ENCODE data around the gene FAM171A1.
"Not testable (repeated sequence)": the region's sequence is repeated elsewhere in the genome, so short reads cannot be mapped to it uniquely, and the experiment has no call there.

The FAM171A1 gene

DNA sequence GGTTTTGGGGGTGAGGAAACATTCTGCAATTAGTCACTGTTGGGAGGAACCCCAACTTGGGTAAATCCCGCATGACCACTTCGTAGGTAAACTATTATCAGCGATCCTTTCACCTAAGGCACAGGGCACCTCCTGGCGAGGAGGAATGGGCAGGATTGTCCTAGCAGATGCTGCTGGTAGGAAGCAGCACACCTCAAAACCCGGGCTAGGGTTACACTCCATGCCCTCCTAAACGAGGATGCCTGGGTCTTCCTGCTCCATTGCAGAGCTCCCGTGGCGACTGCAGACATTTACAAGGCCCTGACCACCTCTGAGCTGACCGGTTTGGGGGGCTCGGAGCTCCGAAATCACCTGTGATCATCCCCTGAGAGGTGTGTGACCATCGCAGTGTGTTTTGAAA is 92.3 kb downstream of the FAM171A1 start:
- DNase-seq, result no peak

DNA sequence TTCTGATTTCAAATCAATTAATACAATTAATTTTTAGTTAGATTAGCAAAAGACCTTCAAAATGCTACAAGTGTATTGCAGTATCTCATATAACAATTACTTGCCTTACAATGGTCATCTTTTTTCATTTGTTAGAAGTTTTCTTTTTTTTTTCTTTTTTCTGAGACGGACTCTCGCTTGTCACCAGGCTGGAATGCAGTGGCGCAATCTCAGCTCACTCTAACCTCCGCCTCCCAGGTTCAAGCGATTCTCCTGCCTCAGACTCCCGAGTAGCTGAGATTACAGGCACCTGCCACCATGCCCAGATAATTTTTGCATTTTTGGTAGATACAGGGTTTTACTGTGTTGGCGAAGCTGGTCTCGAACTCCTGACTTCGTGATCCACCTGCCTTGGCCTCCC is 95.0 kb downstream of the FAM171A1 start:
- DNase-seq, result peak; percentile 9

DNA sequence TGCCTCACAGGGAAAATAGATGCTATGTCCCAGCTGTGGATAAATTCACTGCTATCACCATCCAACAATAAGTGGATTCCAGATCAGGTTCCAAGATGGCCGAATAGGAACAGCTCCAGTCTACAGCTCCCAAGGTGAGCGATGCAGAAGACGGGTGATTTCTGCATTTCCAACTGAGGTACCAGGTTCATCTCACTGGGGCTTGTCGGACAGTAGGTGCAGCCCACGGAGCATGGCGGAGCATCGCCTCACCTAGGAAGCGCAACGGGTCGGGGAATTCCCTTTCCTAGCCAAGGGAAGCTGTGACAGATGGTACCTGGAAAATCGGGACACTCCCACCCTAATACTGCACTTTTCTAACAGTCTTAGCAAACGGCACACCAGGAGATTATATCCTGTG is 101.3 kb downstream of the FAM171A1 start:
- DNase-seq, result not testable (repeated sequence)

DNA sequence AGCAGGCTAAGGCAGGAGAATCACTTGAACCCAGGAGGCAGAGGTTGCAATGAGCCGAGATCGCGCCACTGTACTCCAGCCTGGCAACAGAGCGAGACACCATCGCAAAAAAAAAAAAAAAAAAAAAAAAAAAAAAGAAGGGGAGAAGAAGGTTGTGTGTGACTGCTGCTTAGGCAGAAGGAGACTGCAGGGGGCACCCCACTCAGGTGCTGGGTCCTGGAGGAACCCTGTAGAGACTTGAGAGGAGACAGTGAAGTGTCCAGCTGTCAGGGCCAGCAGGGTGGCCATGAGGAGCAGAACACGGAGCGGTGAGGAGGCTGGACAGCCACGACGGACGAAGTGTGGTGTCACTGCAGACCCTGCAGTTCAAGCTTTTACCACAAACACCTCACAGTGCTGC is 103.6 kb downstream of the FAM171A1 start:
- no peak for DNase-seq

DNA sequence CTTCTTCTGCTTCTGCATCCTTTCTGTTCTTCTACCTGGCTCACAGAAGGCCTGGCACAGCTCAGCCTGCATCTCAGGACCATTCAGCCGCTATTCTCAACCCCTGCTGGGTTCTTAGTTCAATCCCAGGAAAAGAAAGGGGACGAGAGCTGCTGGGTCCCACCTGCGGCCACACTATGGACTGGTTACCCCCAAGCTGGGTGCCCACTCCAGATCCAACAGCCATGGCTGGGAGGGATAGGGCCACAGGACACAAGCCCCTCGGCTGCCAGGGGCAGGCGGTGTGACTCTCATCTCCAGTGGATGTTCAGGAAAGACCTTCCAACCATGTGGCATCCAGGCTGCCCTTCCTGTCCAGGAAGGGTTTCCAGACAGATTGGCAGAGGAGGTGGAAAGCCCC is 105.0 kb downstream of the FAM171A1 start:
- no peak for DNase-seq

DNA sequence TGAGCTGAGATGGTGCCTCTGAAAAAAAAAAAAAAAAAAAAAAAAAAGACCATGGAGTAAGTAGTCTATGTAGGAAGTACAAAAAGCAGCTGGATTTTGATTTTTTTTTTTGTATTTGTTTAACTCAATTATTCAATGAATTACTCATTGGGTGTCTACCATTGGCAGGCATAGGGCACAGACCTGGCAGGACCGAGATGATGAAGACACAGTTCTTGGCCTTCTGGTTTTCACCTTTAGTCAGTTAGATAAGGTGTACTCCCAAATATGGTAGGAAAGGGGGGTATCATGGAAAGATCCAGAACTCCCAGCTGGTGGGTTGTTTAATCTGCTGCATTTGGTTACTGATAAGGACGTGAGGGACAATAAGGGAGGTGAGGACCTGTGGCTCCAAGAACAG is 105.5 kb downstream of the FAM171A1 start:
- no peak for DNase-seq

DNA sequence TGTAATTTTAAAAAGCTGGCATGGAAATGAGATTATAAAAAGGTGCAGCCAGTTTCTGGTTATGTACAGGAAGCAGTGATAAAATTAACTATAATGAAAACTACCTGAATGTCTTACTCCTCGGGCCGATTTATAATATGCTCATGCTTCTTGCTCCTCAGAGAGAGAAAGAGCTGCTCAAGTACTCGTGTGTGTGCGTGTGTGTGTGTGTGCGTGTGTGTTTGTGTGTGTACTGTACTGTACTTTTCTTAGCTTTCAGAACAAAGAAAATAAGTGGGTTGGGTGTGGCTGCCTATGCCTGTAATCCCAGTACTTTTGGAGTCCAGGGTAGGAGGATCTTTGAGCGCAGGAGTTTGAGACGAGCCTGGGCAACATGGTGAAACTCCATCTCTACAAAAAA is 106.0 kb downstream of the FAM171A1 start:
- DNase-seq, result no peak

DNA sequence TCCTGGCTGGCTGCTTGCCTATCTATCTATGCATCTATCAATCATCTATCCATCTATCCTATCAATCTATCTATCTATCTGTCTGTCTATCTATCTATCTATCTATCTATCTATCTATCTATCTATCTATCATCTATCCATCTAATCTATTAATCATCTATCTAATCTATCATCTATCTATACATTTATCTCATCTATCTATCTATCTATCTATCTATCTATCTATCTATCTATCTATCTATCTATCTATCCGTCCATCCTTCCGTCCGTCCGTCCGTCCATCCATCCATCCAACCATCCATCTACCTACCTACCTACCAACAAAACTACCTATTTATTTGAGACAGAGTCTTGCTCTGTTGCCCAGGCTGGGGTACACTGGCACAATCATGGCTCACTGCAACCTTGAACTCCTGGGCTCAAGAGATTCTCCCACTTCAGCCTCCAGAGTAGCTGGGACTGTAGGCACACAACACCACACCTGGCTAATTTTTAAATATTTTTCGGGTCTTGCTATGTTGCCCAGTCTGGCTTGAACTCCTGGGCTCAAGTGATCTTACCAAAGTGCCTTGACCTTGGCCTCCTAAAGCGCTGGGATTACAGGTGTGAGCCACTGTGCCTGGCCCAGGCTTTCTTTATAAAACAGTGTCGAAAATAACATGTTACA is 107.3 kb downstream of the FAM171A1 start:
- no peak for DNase-seq

DNA sequence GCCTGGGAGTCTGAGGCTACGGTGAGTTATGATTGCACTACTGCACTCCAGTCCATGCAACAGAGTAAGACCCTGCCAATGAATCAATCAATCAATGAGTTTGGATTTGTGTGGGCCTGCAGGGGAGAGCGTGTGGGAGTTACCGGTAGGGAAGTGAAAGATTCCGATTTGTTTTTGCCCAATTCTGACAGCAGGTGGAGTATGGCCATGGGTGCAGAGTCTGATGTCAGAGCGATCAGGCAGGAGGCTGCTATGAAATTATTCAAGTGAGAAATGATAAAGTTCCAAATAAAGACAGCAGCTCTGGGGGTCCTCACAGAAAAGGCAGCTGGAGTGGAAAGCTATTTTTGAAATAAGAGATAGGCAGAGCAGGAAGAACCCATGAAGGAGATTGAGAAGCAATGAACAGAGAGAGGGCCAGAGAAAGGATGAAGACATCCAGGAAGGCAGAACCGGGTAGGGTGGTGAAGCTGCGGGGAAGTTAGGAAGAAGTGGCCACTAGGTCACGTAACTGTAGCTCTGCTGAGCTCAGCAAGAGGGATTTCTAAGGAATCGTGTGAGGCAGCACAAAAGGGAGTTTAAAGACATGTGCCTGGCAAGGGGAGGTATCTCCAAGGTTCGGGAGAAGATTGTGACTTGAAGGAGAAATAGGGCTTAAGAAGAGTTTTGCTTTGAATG is 108.9 kb downstream of the FAM171A1 start:
- peak; percentile 34 for DNase-seq

DNA sequence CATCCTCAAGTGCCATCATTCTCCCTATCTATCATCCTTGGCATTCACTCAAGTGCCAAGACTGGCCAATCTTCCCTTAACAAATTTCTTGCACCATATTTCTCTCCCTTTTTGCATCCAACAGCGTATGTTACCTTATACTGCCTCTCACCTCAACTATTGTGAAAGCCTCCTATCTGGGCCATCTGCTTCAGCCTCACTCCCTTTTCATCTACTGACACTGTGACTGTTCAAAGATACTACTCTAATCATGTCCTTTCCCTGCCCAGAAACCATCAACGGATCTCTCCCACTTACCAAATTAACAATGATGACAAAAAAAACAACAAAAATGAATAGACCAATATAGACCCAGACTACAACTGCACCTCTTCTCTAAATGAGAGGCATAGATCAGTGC is 112.0 kb downstream of the FAM171A1 start:
- no peak for DNase-seq

DNA sequence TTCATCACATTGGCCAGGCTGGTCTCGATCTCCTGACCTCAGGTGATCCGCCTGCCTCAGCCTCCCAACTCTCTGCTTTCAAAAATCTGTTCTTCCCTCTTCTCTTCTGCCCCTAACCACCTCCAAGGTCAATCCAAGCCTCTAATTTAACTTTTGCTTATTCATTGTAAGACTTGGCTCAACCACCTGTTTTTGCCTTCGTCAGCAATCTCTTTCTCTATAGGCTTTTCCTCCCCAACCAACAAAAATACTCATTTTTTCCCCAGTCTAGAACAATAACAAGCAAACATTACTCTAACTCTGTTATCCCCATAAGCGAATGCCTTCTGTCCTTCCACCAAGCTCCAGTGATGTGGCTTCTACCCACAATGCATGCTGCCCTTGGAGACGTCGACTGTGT is 112.8 kb downstream of the FAM171A1 start:
- no peak for DNase-seq

DNA sequence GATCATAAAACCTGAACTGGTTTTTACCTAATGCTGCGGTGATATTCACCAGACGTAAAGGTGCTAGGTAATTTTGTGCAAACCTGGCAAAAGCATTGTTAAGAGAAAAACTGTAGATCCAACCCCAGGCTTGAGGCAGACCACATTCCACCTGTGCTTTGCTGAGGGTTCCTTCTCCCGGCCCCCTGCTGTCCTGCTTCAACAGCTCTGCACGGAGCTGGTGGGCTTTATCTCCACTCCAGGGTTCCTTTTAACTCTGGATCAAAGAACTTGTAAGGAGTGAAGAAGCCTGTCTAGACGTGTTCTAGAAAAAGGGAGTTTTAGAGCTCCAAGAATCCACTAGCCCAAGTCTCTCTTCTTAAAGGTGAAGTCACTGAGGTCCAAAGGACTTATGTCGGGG is 115.1 kb downstream of the FAM171A1 start:
- no peak for DNase-seq

DNA sequence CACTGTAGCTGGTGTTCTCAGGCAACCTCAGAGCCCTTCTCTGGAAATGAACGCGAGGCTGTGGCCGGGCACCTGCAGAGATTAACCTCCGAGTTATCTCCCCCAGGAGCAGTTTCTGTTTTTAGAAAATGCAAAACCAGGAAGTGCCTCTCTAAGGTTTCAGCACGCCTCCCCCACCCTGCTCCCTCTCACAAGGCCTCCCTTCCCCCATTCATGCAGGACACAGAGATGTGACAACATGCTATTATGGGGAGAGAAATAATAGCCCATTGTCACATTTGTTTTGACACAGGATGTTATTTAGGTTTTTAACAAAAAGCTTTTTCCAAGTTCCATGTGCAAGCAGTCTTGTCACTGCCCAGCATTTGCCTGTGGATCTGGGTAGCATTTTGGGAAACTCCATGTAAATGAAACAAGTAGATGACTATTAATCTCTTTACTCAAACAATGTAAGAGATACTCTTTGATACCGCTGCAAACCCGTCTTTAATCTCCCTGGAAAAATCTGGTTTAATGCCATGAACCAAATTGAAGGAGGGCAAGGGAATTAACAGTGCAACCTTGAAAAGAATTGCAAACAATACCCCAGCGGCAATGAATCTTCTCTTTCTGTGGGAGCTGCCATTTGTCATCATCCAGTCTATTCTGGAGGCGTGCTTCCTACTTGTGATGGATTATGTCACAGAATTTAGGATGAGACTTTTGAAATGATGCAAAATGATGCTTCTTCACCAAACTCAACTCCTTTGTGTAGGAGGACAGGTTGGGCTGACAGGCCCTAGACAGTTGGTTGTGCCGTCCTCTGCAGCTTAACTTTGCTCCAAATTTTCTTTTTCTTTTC is 116.1 kb downstream of the FAM171A1 start:
- no peak for DNase-seq

DNA sequence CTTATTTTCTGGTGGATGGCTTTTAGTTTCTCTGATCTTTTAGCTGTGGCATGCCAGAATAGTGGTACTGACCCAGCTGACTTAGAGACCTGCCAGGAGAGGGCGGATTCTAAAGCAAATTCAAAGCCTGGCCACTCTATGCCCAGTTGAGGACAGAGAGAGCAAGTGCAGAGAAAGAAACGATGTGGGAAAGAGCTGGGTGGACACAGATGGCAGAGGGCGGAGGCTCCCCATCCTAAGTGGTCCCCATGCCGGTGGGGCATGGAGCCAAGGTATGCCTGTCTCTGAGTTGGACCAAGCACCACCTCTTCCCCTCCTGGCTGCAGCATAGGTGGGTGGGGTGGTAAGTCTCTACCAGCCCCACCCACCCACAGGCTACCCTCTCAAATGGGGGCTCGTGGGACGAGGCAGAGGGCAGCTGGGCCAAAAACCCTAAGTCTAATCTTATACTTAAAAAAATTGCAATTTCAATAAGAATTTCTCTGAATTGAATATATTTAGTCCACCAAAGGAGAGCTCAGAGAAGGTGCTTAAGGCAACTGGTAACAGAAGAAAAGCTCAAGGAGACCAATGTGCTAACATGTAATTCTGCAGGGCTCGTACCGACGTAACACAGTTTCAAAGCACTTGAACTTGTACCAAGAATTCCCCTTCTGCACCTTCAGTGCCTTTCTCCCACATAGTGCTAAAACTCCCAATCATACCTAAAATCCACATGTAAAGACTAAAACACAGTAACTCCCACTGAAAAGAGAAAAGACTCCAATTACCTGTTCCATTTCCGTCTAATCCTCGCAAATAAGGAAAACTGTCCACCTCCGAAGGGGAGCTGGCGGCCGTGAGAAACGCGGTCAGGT is 116.9 kb downstream of the FAM171A1 start:
- DNase-seq, result no peak

DNA sequence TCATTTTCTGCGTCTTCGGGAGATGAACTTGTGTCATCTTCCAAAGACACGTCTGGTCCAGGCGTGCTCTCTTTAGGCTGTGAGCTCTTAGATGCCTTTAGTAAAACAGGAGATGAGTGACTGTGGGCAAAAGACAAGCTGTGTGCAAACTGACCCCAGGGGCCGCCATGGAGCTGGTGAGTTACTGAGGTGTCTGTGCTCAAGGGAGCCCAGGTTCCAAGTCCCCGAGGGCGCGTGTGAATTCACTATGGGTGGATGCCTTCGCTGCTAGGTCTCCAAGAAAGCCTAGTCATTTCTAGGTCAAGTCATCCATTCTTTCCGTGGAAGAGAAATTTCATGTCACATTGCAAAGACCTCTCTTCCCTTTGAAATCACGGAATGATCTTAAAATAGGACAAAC is 118.7 kb downstream of the FAM171A1 start:
- no peak for DNase-seq

DNA sequence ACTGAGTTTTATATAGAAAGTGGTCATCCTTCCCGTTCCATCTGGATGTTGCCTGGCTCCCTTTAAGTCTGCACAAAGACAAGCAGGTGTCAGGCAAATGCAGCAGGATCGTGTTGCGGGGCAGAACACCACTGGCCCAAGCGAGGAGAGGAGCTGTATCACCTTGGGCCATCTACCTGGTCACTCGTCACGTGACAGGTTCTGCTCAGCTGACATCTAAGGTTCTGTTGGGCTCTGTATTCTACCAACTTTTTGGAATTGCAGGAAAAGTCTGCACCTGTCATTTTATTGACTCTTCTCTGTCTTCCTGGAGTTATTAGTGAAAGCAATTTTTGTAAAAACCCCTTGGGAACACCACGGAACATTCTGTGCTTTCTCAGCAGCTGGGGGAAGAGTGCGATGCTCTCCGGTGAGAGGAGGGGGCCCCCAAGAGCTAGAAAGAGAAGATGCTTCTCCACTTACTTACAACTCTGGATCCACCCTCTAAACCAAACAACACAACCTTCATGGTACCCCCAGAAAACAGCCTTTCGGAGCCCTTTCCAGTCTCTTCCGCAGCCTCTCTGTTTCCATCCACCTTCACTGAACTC is 119.2 kb downstream of the FAM171A1 start:
- DNase-seq, result no peak

DNA sequence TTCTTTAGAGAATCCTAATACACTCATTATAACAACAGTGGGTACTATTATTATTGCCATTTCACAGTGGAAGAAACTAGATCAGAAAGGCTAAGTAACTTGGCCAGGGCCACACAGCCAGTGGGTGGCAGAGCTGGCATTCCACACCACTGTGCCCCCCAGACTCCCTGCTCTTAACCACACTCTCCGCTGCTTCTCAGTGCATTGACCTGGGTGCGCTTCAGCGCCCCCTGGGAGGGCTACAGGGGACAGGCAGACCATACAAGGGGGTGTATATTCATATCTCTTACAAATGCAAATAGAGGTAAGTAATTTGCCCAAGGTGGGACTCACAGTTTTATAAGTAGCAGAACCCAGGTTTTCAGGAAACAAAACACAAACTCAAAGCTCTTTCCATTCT is 125.6 kb downstream of the FAM171A1 start:
- peak; percentile 15 for DNase-seq

DNA sequence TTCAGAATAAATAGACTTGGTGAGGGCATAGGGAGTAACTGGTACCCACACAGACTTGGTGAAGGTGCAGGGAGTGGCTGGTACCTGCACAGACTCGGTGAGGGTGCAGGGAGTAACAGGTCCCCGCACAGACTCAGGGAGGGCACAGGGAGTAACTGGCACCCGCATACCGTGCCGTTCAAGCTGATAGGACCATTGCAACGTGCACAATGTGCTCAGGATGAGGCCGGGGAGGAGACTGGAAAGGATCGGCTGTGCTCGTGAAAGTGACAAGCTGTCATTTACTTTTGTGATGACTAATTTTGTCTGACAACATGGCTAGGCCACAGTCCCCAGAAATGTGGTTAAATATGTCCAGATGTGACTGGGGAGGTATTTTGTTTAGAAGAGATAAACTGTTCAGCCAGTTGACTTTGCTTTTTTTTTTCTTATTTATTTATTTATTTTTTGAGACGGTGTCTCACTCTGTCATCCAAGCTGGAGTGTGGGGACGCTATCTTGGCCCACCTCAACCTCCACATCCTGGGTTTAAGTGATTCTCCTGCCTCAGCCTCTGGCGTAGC is 126.4 kb downstream of the FAM171A1 start:
- no peak for DNase-seq

DNA sequence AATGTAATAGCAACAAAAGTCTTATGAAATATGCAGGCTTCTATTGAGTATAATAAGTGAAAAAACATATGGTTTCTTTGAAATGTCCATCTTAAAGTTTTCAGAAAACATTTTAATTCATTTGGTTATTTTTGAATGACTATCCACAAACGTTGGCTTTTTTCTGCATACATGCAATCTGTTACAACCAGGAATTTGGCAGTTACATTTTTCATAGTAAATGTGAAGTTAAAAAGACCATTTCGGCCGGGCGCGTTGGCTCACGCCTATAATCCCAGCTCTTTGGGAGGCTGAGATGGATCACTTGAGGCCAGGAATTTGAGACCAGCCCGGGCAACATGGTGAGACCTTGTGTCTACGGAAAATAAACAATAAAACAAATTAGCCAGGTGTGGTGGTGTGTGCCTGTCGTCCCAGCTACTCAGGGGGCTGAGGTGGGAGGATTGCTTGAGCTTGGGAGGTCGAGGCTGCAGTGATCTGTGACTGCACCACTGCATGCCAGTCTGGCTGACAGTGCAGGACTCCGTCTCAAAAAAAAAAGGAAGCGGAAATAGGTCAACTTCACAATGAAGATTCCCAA is 128.7 kb downstream of the FAM171A1 start:
- no peak for DNase-seq

DNA sequence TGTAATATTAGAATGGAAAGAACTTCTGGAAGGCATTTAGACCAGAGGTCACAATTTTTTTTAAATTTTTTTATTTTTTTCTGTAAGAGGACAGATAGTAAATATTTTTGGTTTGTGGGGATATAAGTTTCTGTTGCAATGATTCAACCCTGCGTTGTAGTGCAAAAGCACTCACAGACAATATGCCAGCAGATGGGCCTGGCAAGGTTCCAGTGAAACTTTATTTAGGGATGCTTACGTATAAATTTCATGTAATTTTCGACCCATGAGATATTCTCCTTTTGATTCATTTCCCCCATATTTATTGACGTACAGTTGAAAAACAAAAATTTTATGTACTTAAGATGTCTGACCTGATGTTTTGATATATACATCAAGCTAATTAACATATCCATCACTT is 129.8 kb downstream of the FAM171A1 start:
- DNase-seq, result no peak

DNA sequence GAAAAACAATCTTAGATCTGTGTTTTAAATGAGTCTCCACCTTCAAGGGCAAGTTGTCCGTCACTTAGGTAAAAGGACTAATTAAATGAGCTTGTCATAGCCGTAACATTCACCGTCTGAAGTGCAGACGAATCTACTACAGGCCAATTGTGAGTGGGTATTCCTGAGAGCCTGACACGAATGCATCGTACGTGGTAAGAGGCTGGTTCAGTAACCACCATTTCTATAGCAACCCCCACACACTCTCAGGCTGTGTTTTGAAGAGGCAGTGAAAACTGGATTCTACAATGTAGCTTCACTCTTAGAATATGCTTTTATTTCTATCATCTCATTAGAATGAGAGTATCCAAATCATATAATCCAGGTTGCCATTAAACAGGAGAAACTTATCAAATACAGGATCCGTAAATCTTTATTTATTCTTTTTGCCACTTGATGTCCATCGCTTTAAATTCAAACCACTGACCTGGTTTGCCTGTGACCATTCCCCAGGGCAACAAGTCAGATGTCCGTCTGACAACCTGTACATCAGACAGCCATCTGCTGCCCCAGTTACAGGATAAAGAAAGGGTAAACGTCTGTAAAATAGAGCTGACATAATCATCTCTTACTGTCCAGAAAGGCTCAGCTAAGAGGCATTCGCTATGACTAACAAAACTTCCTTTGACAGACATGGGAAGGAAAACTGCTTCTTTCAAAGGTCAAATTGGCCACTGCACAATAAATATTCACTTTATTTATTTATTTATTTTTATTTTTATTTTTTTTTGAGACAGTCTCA is 132.3 kb downstream of the FAM171A1 start:
- DNase-seq, result peak; percentile 13
